Mucosa of stomach (tissue), 1 donor: ENCODE results near the gene UBE2C.
"Not testable (repeated sequence)": the region's sequence is repeated elsewhere in the genome, so short reads cannot be mapped to it uniquely, and the experiment has no call there.

ENCODE experiments used
- H3K27me3 ChIP-seq: one replicate; pipeline ENCODE4 v1.7.0; 2013; ENCODE audit warnings: mild to moderate bottlenecking, low read length; ENCODE audit not compliant: control insufficient read depth, insufficient read depth
- H3K36me3 ChIP-seq: one replicate; pipeline ENCODE4 v1.7.0; 2013; ENCODE audit warnings: low read length; ENCODE audit not compliant: control insufficient read depth, insufficient read depth
- H3K4me1 ChIP-seq: one replicate; pipeline ENCODE4 v1.7.0; 2013; ENCODE audit warnings: mild to moderate bottlenecking, low read length; ENCODE audit not compliant: control insufficient read depth, insufficient read depth
- H3K4me3 ChIP-seq: one replicate; pipeline ENCODE4 v1.7.0; 2013; ENCODE audit warnings: low read length
- H3K9ac ChIP-seq: one replicate; pipeline ENCODE4 v1.7.0; 2013; ENCODE audit warnings: mild to moderate bottlenecking, low read length, moderate library complexity
- H3K9me3 ChIP-seq: one replicate; pipeline ENCODE4 v1.7.0; 2013; ENCODE audit warnings: mild to moderate bottlenecking, low read length, moderate library complexity; ENCODE audit not compliant: control insufficient read depth
- donor health status: Pancreatic carcinoma.

The UBE2C gene

GRCh38 chr20:45780159-45780558 is 32.3 kb upstream of the UBE2C start:
- Histone ChIP-seq H3K4me3 (no peak overlapping the region), H3K9ac (peak overlapping the region; percentile 53), H3K4me1 (peaks cover 75% of the 10 kb centered on the region)

GRCh38 chr20:45781391-45781931 is 31.0 kb upstream of the UBE2C start:
- Histone ChIP-seq H3K9ac (peak overlapping the region; percentile 19), H3K36me3 (no peaks in the 10 kb centered on the region), H3K9me3 (no peaks in the 10 kb centered on the region), H3K4me1 (peaks cover 67% of the 10 kb centered on the region), H3K27me3 (no peaks in the 10 kb centered on the region), H3K4me3 (no peak overlapping the region)

More at GRCh38 chr20:45780159-45780558, 32.3 kb upstream of the UBE2C start:
- Histone ChIP-seq H3K9me3 (no peaks in the 10 kb centered on the region), H3K36me3 (no peaks in the 10 kb centered on the region), H3K27me3 (no peaks in the 10 kb centered on the region)

GRCh38 chr20:45782890-45783289 is 29.6 kb upstream of the UBE2C start:
- peaks cover 62% of the 10 kb centered on the region for H3K4me1 ChIP-seq
- H3K36me3 ChIP-seq: no peaks in the 10 kb centered on the region
- no peak overlapping the region for H3K9ac ChIP-seq
- no peaks in the 10 kb centered on the region for H3K27me3 ChIP-seq
- no peaks in the 10 kb centered on the region for H3K9me3 ChIP-seq
- H3K4me3 ChIP-seq: no peak overlapping the region

- Histone ChIP-seq H3K9me3 (no peaks in the 10 kb centered on the region), H3K27me3 (no peaks in the 10 kb centered on the region), H3K9ac (peak overlapping the region; percentile 31), H3K4me3 (no peak overlapping the region), H3K4me1 (peaks cover 54% of the 10 kb centered on the region), H3K36me3 (no peaks in the 10 kb centered on the region)
Observed at GRCh38 chr20:45783656-45784294, 28.7 kb upstream of the UBE2C start.

- H3K4me3 ChIP-seq: no peak overlapping the region
Observed at GRCh38 chr20:45788351-45788750, 24.1 kb upstream of the UBE2C start.

GRCh38 chr20:45792317-45793118 is 19.9 kb upstream of the UBE2C start:
- peak overlapping the region; percentile 95 for H3K4me3 ChIP-seq
- peaks cover 3% of the 10 kb centered on the region for H3K36me3 ChIP-seq
- peak overlapping the region; percentile 98 for H3K9ac ChIP-seq
- peaks cover 5% of the 10 kb centered on the region for H3K4me1 ChIP-seq
- no peaks in the 10 kb centered on the region for H3K27me3 ChIP-seq
- no peaks in the 10 kb centered on the region for H3K9me3 ChIP-seq

More at GRCh38 chr20:45788351-45788750, 24.1 kb upstream of the UBE2C start:
- Histone ChIP-seq H3K36me3 (no peaks in the 10 kb centered on the region), H3K27me3 (no peaks in the 10 kb centered on the region), H3K9me3 (no peaks in the 10 kb centered on the region), H3K9ac (no peak overlapping the region), H3K4me1 (peaks cover 18% of the 10 kb centered on the region)

GRCh38 chr20:45796337-45797065 is 15.9 kb upstream of the UBE2C start:
- H3K4me3 ChIP-seq: no peak overlapping the region
- H3K9ac ChIP-seq: no peak overlapping the region
- peaks cover 18% of the 10 kb centered on the region for H3K4me1 ChIP-seq
- H3K9me3 ChIP-seq: no peaks in the 10 kb centered on the region
- peaks cover 3% of the 10 kb centered on the region for H3K36me3 ChIP-seq
- no peaks in the 10 kb centered on the region for H3K27me3 ChIP-seq

- not testable (repeated sequence) for H3K4me3 ChIP-seq, H3K36me3 ChIP-seq, H3K9ac ChIP-seq, H3K9me3 ChIP-seq, H3K27me3 ChIP-seq
- H3K4me1 ChIP-seq: peaks cover 18% of the 10 kb centered on the region
Observed at GRCh38 chr20:45797510-45797909, 14.9 kb upstream of the UBE2C start.

- H3K4me1 ChIP-seq: peaks cover 14% of the 10 kb centered on the region
- H3K9me3 ChIP-seq, H3K36me3 ChIP-seq: not testable (repeated sequence)
Observed at GRCh38 chr20:45797955-45798354, 14.5 kb upstream of the UBE2C start.

GRCh38 chr20:45798935-45799642 is 13.4 kb upstream of the UBE2C start:
- no peaks in the 10 kb centered on the region for H3K27me3 ChIP-seq
- peaks cover 13% of the 10 kb centered on the region for H3K4me1 ChIP-seq
- no peaks in the 10 kb centered on the region for H3K9me3 ChIP-seq
- no peak overlapping the region for H3K4me3 ChIP-seq
- H3K9ac ChIP-seq: no peak overlapping the region
- H3K36me3 ChIP-seq: peaks cover 16% of the 10 kb centered on the region

More at GRCh38 chr20:45797955-45798354, 14.5 kb upstream of the UBE2C start:
- not testable (repeated sequence) for H3K4me3 ChIP-seq, H3K27me3 ChIP-seq, H3K9ac ChIP-seq

GRCh38 chr20:45801851-45802250 is 10.6 kb upstream of the UBE2C start:
- Histone ChIP-seq H3K9ac (no peak overlapping the region), H3K4me3 (no peak overlapping the region), H3K27me3 (no peaks in the 10 kb centered on the region), H3K36me3 (peaks cover 22% of the 10 kb centered on the region), H3K9me3 (no peaks in the 10 kb centered on the region), H3K4me1 (peaks cover 13% of the 10 kb centered on the region)
